Measurements from ENCODE around the gene SAT1.

SAT1 gene

GRCh38 chrX:23745786-23746185 is 37.2 kb upstream of the SAT1 start:
- POLR2A ChIA-PET, result interaction anchor here (0.7 kb wide), 1 partner anchor 9 kb away, joined by 4 read pairs; no protein-coding TSS in a partner anchor
- no peak for TF ChIP-seq CTCF (IDR thresholded peaks at IDR 0.05; ENCODE audit: control extremely low read depth, extremely low read depth, low read depth, missing control alignments)
- DNase-seq (ENCODE audit: extremely low spot score), result no peak
- CTCF ChIA-PET, result interaction anchor here (1.5 kb wide), 1 partner anchor 156 kb away, joined by 4 read pairs; no protein-coding TSS in a partner anchor

- CTCF ChIA-PET, result no interaction called here
- TF ChIP-seq CTCF (IDR thresholded peaks at IDR 0.05; ENCODE audit: control extremely low read depth, extremely low read depth, low read depth, missing control alignments), result no peak
- no peak for DNase-seq (ENCODE audit: extremely low spot score)
- POLR2A ChIA-PET, result interaction anchor here (0.7 kb wide), 1 partner anchor 34 kb away, joined by 3 read pairs; the partner anchor contains the start of gene SAT1
Observed at GRCh38 chrX:23749129-23749528, 33.8 kb upstream of the SAT1 start.

GRCh38 chrX:23749576-23749975 is 33.4 kb upstream of the SAT1 start:
- no peak for DNase-seq (ENCODE audit: extremely low spot score)
- ChIA-PET CTCF (interaction anchor here (0.8 kb wide), 1 partner anchor 152 kb away, joined by 3 read pairs; no protein-coding TSS in a partner anchor), POLR2A (no interaction called here)
- no peak for TF ChIP-seq CTCF (IDR thresholded peaks at IDR 0.05; ENCODE audit: control extremely low read depth, extremely low read depth, low read depth, missing control alignments)

- no peak for DNase-seq (ENCODE audit: extremely low spot score)
- ChIA-PET CTCF (interaction anchor here (1.3 to 2.7 kb wide), 4 partner anchors 10 to 155 kb away, joined by 4 to 10 read pairs (median 7); partner anchors contain the start of genes ACOT9, APOO, CXorf58 and SAT1), POLR2A (interaction anchor here (0.7 kb wide), 1 partner anchor 54 kb away, joined by 4 read pairs; no protein-coding TSS in a partner anchor)
- TF ChIP-seq CTCF (IDR thresholded peaks at IDR 0.05; ENCODE audit: control extremely low read depth, extremely low read depth, low read depth, missing control alignments), result no peak
Observed at GRCh38 chrX:23752740-23753415, 30.1 kb upstream of the SAT1 start.

GRCh38 chrX:23754664-23755063 is 28.3 kb upstream of the SAT1 start:
- ChIA-PET POLR2A (no interaction called here), CTCF (interaction anchor here (1.4 to 2.7 kb wide), 4 partner anchors 12 to 147 kb away, joined by 3 to 9 read pairs (median 6); no protein-coding TSS in a partner anchor)
- TF ChIP-seq CTCF (IDR thresholded peaks at IDR 0.05; ENCODE audit: control extremely low read depth, extremely low read depth, low read depth, missing control alignments), result no peak
- no peak for DNase-seq (ENCODE audit: extremely low spot score)

- TF ChIP-seq CTCF (IDR thresholded peaks at IDR 0.05; ENCODE audit: control extremely low read depth, extremely low read depth, low read depth, missing control alignments), result peak; percentile 42
- peak; percentile 65 for DNase-seq (ENCODE audit: extremely low spot score)
- ChIA-PET CTCF (interaction anchor here (1.1 to 1.8 kb wide), 3 partner anchors 88 to 146 kb away, joined by 3 to 17 read pairs (median 7); no protein-coding TSS in a partner anchor), POLR2A (no interaction called here)
Observed at GRCh38 chrX:23756165-23756564, 26.8 kb upstream of the SAT1 start.

Measured in GM10248 (cell line).